HL-60 (cell line): ENCODE results near the gene MAN2B1.

Experiments used
- CTCF ChIP-seq: IDR thresholded peaks from one replicate; pipeline ENCODE4 v1.5.1; 2011; ENCODE audit warnings: low read length, control low read depth, inconsistent platforms; ENCODE audit not compliant: insufficient read depth
- GABPA ChIP-seq: IDR thresholded peaks from 2 replicates; pipeline ENCODE4 v1.6.1; 2012; ENCODE audit warnings: low read depth
- POLR2AphosphoS5 ChIP-seq: IDR thresholded peaks from 2 replicates; pipeline ENCODE4 v1.6.1; 2012; ENCODE audit warnings: low read depth
- REST ChIP-seq: IDR thresholded peaks from 2 replicates; pipeline ENCODE4 v1.6.1; 2012; ENCODE audit warnings: low read depth; ENCODE audit not compliant: insufficient replicate concordance

- TF ChIP-seq CTCF (no peak), REST (no peak), POLR2AphosphoS5 (no peak), GABPA (no peak)
Measured at GRCh38 chr19:12611361-12611699, 55.2 kb downstream of the MAN2B1 start.
